ENCODE measurements around the gene DOCK4.

DOCK4 gene

DNA sequence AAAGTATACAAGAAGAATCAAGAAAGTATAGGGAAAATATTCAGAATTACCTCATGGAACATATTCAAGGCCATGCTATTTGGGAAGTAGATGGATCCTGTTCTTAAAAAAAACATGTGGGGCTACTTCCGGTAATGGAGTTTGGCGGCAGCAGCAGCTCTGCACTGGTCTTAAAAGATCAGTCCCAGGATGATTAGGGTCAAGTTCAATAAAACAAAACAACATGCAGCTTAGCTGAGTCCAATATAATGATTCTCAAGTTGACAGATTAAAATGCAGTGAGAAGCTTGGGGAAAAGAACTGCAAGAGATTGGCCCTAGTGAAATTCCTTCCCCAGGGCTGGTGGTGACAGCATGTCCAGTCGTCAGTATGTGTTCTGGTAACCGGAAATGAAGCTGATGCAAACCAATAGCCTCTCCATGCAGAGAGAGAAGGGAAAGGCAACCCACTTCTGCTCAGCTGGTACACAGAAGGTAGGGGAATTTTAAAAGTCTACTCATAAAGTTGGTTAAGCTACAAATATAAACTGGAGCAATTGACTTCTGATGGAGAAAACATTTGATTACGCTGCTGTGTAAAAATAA, 338.8 kb downstream of the DOCK4 start:
- DNase-seq (ENCODE audit: low read depth in 1 of 2, low spot score in 1 of 2) = no peak
- Histone ChIP-seq H3K27me3 (ENCODE audit: insufficient read depth, poor library complexity, severe bottlenecking) (no peaks in the 10 kb centered on the region), H3K27ac (replicated peaks) (no peak overlapping the region), H3K4me3 (replicated peaks; ENCODE audit: insufficient read depth, low read length) (no peak overlapping the region)
- no peak for TF ChIP-seq POLR2AphosphoS5 (IDR thresholded peaks at IDR 0.05; ENCODE audit: low read depth)
- no peak for TF ChIP-seq SPI1 (IDR thresholded peaks at IDR 0.05; ENCODE audit: borderline replicate concordance, low read depth)
- TF ChIP-seq, protein P1, sequence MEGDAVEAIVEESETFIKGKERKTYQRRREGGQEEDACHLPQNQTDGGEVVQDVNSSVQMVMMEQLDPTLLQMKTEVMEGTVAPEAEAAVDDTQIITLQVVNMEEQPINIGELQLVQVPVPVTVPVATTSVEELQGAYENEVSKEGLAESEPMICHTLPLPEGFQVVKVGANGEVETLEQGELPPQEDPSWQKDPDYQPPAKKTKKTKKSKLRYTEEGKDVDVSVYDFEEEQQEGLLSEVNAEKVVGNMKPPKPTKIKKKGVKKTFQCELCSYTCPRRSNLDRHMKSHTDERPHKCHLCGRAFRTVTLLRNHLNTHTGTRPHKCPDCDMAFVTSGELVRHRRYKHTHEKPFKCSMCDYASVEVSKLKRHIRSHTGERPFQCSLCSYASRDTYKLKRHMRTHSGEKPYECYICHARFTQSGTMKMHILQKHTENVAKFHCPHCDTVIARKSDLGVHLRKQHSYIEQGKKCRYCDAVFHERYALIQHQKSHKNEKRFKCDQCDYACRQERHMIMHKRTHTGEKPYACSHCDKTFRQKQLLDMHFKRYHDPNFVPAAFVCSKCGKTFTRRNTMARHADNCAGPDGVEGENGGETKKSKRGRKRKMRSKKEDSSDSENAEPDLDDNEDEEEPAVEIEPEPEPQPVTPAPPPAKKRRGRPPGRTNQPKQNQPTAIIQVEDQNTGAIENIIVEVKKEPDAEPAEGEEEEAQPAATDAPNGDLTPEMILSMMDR (IDR thresholded peaks at IDR 0.05; ENCODE audit: insufficient read depth, low read length) = no peak
- TF ChIP-seq, protein P2, sequence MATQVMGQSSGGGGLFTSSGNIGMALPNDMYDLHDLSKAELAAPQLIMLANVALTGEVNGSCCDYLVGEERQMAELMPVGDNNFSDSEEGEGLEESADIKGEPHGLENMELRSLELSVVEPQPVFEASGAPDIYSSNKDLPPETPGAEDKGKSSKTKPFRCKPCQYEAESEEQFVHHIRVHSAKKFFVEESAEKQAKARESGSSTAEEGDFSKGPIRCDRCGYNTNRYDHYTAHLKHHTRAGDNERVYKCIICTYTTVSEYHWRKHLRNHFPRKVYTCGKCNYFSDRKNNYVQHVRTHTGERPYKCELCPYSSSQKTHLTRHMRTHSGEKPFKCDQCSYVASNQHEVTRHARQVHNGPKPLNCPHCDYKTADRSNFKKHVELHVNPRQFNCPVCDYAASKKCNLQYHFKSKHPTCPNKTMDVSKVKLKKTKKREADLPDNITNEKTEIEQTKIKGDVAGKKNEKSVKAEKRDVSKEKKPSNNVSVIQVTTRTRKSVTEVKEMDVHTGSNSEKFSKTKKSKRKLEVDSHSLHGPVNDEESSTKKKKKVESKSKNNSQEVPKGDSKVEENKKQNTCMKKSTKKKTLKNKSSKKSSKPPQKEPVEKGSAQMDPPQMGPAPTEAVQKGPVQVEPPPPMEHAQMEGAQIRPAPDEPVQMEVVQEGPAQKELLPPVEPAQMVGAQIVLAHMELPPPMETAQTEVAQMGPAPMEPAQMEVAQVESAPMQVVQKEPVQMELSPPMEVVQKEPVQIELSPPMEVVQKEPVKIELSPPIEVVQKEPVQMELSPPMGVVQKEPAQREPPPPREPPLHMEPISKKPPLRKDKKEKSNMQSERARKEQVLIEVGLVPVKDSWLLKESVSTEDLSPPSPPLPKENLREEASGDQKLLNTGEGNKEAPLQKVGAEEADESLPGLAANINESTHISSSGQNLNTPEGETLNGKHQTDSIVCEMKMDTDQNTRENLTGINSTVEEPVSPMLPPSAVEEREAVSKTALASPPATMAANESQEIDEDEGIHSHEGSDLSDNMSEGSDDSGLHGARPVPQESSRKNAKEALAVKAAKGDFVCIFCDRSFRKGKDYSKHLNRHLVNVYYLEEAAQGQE (IDR thresholded peaks at IDR 0.05; ENCODE audit: insufficient replicate concordance, low read depth) = no peak
- no peak for TF ChIP-seq GABPA (IDR thresholded peaks at IDR 0.05; ENCODE audit: low read depth)

DNA sequence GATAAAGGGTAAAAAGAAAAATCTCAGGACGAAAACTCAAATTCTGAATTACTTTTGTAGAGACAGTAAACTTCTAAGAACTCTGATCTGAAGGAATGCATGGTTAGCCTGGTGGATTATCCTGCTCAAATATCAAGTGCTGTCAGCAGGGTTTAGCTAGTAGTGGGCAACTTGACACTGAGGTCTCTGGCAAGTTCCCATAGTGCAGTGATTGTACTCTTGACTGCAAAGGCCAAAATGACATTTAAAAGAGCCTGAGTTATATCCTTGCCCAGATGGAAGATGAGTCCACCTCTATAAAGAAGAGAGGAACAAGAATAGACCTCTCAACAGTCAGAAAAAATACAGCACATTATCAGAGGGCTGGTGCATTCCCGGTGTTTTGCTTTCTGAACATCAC, 339.4 kb downstream of the DOCK4 start:
- DNase-seq (ENCODE audit: low read depth in 1 of 2, low spot score in 1 of 2) = no peak
- TF ChIP-seq POLR2AphosphoS5 (IDR thresholded peaks at IDR 0.05; ENCODE audit: low read depth) (no peak), SPI1 (IDR thresholded peaks at IDR 0.05; ENCODE audit: borderline replicate concordance, low read depth) (no peak), GABPA (IDR thresholded peaks at IDR 0.05; ENCODE audit: low read depth) (no peak)
- TF ChIP-seq, protein P2 (IDR thresholded peaks at IDR 0.05; ENCODE audit: insufficient replicate concordance, low read depth) = no peak
- TF ChIP-seq, protein P1 (IDR thresholded peaks at IDR 0.05; ENCODE audit: insufficient read depth, low read length) = no peak
- Histone ChIP-seq H3K4me3 (replicated peaks; ENCODE audit: insufficient read depth, low read length) (no peak overlapping the region), H3K27me3 (ENCODE audit: insufficient read depth, poor library complexity, severe bottlenecking) (no peaks in the 10 kb centered on the region), H3K27ac (replicated peaks) (no peak overlapping the region)

DNA sequence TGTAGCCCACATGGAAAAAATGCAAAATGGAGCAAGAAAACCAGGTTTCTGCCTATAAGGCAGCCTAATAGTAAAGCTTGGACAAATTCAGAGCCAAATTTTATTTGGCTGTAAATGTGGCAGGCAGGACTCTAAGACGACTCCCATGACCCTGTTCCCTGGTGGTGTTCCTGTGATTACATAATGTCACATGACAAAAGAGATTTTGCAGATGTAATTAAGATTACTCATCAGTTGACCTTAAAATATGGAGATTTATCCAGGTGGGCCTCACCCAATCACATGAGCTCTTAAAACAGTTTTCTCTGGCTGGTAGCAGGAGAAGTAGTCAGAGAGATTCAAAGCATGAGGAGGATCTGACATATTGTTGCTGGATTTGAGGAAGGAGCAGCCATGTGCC, 340.8 kb downstream of the DOCK4 start:
- no peak for DNase-seq (ENCODE audit: low read depth in 1 of 2, low spot score in 1 of 2)
- no peak for TF ChIP-seq POLR2AphosphoS5 (IDR thresholded peaks at IDR 0.05; ENCODE audit: low read depth)
- TF ChIP-seq, protein P1 (IDR thresholded peaks at IDR 0.05; ENCODE audit: insufficient read depth, low read length) = no peak
- TF ChIP-seq SPI1 (IDR thresholded peaks at IDR 0.05; ENCODE audit: borderline replicate concordance, low read depth) = no peak
- TF ChIP-seq GABPA (IDR thresholded peaks at IDR 0.05; ENCODE audit: low read depth) = no peak
- TF ChIP-seq, protein P2 (IDR thresholded peaks at IDR 0.05; ENCODE audit: insufficient replicate concordance, low read depth) = no peak
- Histone ChIP-seq H3K27ac (replicated peaks) (no peak overlapping the region), H3K4me3 (replicated peaks; ENCODE audit: insufficient read depth, low read length) (no peak overlapping the region), H3K27me3 (ENCODE audit: insufficient read depth, poor library complexity, severe bottlenecking) (no peaks in the 10 kb centered on the region)
